ENCODE data around the gene LIN54. TPM values are rescaled to one million over a fixed set of nuclear protein-coding genes. Genes with fewer than 3 reads are reported as not detected.

Gene LIN54
- total RNA-seq (2022; extraction: Qiagen RNA extraction; ENCODE audit: low read depth): 5.1 to 8.2 TPM (median 7.7 TPM) in 5 replicates

DNA sequence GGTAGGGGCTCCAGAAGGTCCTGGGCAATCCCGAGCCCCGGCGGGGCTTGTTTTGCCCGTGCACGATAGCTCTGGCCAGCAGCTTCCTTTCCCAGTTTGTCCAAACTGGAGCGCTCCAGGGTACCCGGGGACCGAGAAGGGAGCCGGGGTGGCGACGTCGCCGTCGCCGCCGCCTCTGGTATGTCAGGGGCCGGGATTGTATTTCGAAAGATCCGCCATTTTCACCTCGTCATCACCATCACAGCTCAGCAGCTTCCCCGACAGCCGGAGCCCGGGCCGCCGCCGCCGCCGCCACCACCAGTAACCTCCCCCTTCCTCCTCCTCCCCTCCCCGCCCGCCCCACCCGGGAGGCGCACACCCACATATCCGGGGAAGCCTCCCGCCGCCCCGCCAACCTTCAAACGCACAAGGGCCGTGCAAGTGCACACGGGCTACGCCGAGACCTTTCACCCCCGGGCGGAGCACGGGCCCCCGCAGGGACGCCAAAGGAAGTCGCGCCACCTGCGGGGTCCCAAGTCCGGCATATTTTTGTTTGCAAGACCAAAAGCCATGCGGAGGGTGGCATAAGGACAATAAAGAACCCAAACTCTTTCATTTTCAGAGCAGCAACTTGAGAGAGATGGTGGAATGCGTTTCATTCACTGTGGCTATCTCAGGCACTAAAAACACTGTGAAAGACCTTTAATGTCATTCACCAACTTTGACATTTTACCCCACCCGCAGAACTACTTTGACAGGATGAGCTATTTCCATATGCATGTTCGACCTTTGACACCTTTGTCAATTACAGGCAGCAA is at the start of gene LIN54:
Gene LIN54, minus strand, starts transcription at position 302 of the 797 bp plus-strand sequence. CDS start 25,979 bp downstream, outside the sequence.

GRCh38 chr4:83034630-83035494 is 24.2 kb upstream of the LIN54 start, which contains the start of gene COPS4:
TSS of gene COPS4 (plus strand) at chr4:83035183. CDS start at chr4:83035225, 42 bp downstream.

GRCh38 chr4:82900411-82901182 is 110.0 kb downstream of the LIN54 start, which contains the start of gene THAP9:
TSS of gene THAP9 (plus strand) at chr4:82900735. CDS start at chr4:82900803, 68 bp downstream.

DNA sequence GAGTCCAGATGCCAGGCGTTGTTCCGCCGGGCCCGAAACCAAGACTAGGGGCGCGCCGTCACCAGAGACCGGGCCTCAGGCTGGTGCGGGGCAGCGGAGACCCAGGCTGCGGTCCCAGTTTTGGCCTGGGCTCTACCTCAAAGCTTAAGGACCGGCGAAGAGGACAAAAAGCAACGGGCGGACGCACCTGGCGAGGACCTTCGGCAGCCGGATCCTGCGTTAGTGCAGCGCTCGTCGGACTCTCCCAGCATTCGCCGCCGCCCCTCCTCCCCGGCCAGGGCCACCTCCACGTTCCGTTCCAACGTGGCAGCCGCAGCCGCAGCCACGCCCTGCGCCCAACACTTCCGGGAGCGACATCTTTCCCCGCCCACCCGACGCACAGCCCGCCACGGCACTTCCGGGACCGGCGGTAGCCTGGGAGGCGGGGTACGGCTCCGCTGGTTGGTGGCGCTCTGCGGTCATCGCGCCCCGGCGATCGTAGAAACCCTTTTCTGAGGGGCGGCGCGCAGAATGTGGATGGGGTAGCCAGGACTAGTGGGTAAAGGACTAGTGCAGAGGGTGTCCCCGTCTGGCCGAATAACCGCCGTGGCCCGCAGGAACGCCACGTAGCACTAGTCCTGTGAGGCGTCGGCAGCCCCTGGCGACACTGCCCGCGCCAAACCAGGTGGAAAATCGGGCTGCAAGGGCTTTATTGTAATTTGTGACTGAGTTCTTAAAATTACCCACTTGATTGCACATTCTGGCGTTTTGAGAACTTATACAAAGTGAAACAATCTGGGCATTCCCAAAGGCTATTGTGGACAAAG is 119.5 kb downstream of the LIN54 start, which contains the start of gene SEC31A:
Gene SEC31A, minus strand, starts transcription at position 253 of the 806 bp plus-strand sequence. CDS start 9,217 bp downstream, outside the sequence.

Other genes with a start within 250 kb of the LIN54 start
- gene SCD5, start 212.0 kb downstream of the LIN54 start, total RNA-seq (2022; extraction: Qiagen RNA extraction; ENCODE audit: low read depth): 5.4 to 8.4 TPM (median 7.3 TPM) in 5 replicates
- gene SEC31A, start 119.7 kb downstream of the LIN54 start, total RNA-seq (2022; extraction: Qiagen RNA extraction; ENCODE audit: low read depth): 79.5 to 92.0 TPM (median 81.0 TPM) in 5 replicates
- 1.2 to 2.2 TPM (median 2.0 TPM) in 5 replicates for gene THAP9, start 110.1 kb downstream of the LIN54 start, total RNA-seq (2022; extraction: Qiagen RNA extraction; ENCODE audit: low read depth)
- 23.0 to 44.3 TPM (median 24.5 TPM) in 5 replicates for gene COPS4, start 24.4 kb upstream of the LIN54 start, total RNA-seq (2022; extraction: Qiagen RNA extraction; ENCODE audit: low read depth)
- gene PLAC8, start 103.9 kb upstream of the LIN54 start, total RNA-seq (2022; extraction: Qiagen RNA extraction; ENCODE audit: low read depth): 0.78 to 1.6 TPM (median 1.2 TPM) in 4 of 5 replicates, not detected in the other

All from A549 treated with ZK216348 at 1 μM for 4 hours (cell line).